ENCODE results near the gene CHGA.

The CHGA gene

GRCh38 chr14:92984082-92984788, 61.3 kb downstream of the CHGA start:
- no peak for DNase-seq
